Measurements from ENCODE around the gene ABCD4. TPM values are rescaled to one million over a fixed set of nuclear protein-coding genes. Genes with fewer than 3 reads are reported as not detected.

ABCD4 gene
- total RNA-seq, 4 donors from 2014 or later, result 26.1 to 73.4 (median 49.5) TPM

DNA sequence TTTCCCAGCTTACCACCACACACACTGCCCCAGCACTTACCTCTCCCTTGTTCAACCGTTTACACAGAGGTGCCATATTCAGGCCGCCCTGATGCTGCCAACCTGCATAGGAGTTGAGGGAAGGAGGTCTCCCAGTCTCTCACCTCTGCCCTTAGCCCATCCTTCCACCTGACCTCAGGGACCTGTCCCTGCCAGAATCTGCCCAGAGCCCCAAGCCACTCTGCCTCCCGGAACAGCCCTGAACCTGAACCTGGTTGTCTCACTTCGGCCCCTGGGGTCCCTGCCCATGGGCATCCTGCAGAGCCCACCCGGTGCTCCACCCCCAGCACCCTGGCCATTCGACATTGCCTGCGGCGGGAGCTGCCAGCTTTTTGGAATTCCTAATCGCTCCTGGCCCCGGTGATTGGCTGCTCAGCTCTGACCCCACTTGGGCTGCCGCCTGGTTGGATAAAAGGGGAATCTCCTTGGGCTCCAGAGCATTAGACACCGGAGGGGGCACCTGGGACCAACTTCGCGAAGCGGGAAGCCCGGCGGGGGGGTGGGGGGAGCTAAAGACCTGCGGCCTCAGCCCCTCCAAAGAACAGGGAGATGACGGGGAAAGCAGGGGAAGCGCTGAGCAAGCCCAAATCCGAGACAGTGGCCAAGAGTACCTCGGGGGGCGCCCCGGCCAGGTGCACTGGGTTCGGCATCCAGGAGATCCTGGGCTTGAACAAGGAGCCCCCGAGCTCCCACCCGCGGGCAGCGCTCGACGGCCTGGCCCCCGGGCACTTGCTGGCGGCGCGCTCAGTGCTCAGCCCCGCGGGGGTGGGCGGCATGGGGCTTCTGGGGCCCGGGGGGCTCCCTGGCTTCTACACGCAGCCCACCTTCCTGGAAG lies 63.5 kb downstream of the ABCD4 start, which contains the start of gene VSX2:
Gene VSX2, plus strand, starts transcription at position 476 of the 874 bp plus-strand sequence. Its CDS starts 113 bp downstream, at position 589.
- Histone ChIP-seq H3K27me3 (peaks cover 21 to 52% of the 10 kb centered on the region in 2 donors), H3K4me3 (no peak within 1 kb of the TSS), H3K36me3 (no peaks in the 10 kb centered on the region), H3K4me1 (peaks cover 0 to 19% of the 10 kb centered on the region in 2 donors), H3K27ac (no peak within 1 kb of the TSS), H3K9me3 (no peaks in the 10 kb centered on the region)
- no peak for DNase-seq
- intact Hi-C loops (cut with DNase I; ENCODE audit: low total_unique reads), result no loop called here
- no peak for TF ChIP-seq POLR2A (IDR thresholded peaks at IDR 0.05)
- TF ChIP-seq, protein P1, sequence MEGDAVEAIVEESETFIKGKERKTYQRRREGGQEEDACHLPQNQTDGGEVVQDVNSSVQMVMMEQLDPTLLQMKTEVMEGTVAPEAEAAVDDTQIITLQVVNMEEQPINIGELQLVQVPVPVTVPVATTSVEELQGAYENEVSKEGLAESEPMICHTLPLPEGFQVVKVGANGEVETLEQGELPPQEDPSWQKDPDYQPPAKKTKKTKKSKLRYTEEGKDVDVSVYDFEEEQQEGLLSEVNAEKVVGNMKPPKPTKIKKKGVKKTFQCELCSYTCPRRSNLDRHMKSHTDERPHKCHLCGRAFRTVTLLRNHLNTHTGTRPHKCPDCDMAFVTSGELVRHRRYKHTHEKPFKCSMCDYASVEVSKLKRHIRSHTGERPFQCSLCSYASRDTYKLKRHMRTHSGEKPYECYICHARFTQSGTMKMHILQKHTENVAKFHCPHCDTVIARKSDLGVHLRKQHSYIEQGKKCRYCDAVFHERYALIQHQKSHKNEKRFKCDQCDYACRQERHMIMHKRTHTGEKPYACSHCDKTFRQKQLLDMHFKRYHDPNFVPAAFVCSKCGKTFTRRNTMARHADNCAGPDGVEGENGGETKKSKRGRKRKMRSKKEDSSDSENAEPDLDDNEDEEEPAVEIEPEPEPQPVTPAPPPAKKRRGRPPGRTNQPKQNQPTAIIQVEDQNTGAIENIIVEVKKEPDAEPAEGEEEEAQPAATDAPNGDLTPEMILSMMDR (IDR thresholded peaks at IDR 0.05), result no peak

DNA sequence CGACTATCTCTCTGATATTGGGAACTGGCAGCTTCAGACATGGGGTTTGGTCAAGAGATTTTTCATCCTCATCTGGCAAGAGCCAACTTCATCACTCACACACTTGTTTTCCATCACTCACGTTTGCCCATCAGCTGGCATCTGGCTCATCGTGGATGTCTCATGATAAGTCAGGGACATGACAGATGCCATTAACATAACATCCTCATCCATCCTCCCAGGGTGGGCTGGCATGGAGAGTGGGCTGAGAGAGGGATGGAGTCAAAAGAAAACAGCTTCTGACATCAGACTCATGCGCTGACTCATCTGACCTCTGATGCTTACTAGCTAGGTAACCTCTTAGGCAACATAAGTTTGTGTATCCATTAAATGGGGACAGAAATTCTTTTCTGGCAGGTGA lies 65.3 kb downstream of the ABCD4 start:
- intact Hi-C loops (cut with DNase I; ENCODE audit: low total_unique reads), result no loop called here
- TF ChIP-seq POLR2A (IDR thresholded peaks at IDR 0.05), result no peak
- TF ChIP-seq, protein P1 (IDR thresholded peaks at IDR 0.05), result no peak

More for the DNA sequence above, 65.3 kb downstream of the ABCD4 start:
- no peak overlapping the region for H3K27ac ChIP-seq
- no peak overlapping the region for H3K4me3 ChIP-seq
- no peaks in the 10 kb centered on the region for H3K9me3 ChIP-seq
- DNase-seq, result no peak
- H3K36me3 ChIP-seq, result no peaks in the 10 kb centered on the region
- H3K27me3 ChIP-seq, result peaks cover 19 to 37% of the 10 kb centered on the region in 2 donors
- peaks cover 0 to 19% of the 10 kb centered on the region in 2 donors for H3K4me1 ChIP-seq

Other genes with a start within 250 kb of the ABCD4 start
- gene ALDH6A1, start 218.5 kb downstream of the ABCD4 start, total RNA-seq, result 10 to 100 TPM in 3 of 4 donors, 1 to 10 TPM in 1; 10.0 to 85.0 (median 49.5) TPM
- gene LIN52, start 218.0 kb downstream of the ABCD4 start, total RNA-seq, result 10 to 100 TPM in 3 of 4 donors, 1 to 10 TPM in 1; 4.4 to 12.7 (median 11.7) TPM
- not detected for gene VSX2, start 63.5 kb downstream of the ABCD4 start, total RNA-seq
- under 1 TPM in 1 of 4 donors, not detected in 3; 0.21 TPM for gene VRTN, start 45.5 kb upstream of the ABCD4 start, total RNA-seq
- under 1 TPM in 2 of 4 donors, not detected in 2; 0.14 to 0.30 TPM for gene SYNDIG1L, start 123.3 kb upstream of the ABCD4 start, total RNA-seq
- 100 to 1,000 TPM; 151 to 353 (median 209) TPM for gene NPC2, start 190.4 kb upstream of the ABCD4 start, total RNA-seq
- gene ISCA2, start 190.8 kb upstream of the ABCD4 start, total RNA-seq, result 10 to 100 TPM in 2 of 4 donors, 1 to 10 TPM in 2; 1.0 to 22.2 (median 11.0) TPM